Right lobe of liver (tissue), 6 donors: ENCODE measurements around the gene HARS1. TPM values are rescaled to one million over a fixed set of nuclear protein-coding genes. Genes with fewer than 3 reads are reported as not detected.
"Not testable (repeated sequence)": the region's sequence is repeated elsewhere in the genome, so short reads cannot be mapped to it uniquely, and the experiment has no call there.

ENCODE experiments used
- ATAC-seq, 4 donors: fragments of 200-7000 bp; cut with Tn5 transposase; one replicate each; pipeline ENCODE4 v1.9.1; 2020; ENCODE audit warnings: mild to moderate bottlenecking in 4 of 4, moderate library complexity in 4 of 4
- DNase-seq, 3 donors: peaks; one replicate each; pipeline ENCODE4 v3.0.0-alpha.2; 2020
- H3K27ac ChIP-seq, 3 donors: fragments of 200-600 bp; one replicate each; pipeline ENCODE4 v1.8.0; 2022
- H3K27me3 ChIP-seq, 2 donors: fragments of 200-600 bp; one replicate each; pipeline ENCODE4 v1.8.0; 2022
- H3K36me3 ChIP-seq, 4 donors: fragments of 200-600 bp; sonication (generic) in 1 of 4; one replicate each; pipeline versions ENCODE4 v1.5.1 to v1.8.0; 2017 to 2022; ENCODE audit warnings: control low read depth in 1 of 4
- H3K4me1 ChIP-seq, 4 donors: fragments of 200-600 bp; sonication (generic) in 1 of 4; one replicate each; pipeline versions ENCODE4 v1.5.1 to v1.8.0; 2017 to 2022; ENCODE audit warnings: control low read depth in 1 of 4
- H3K4me3 ChIP-seq, 3 donors: fragments of 200-600 bp; one replicate each; pipeline ENCODE4 v1.8.0; 2022
- H3K9me3 ChIP-seq, 4 donors: fragments of 200-600 bp; sonication (generic) in 1 of 4; one replicate each; pipeline versions ENCODE4 v1.5.1 to v1.8.0; 2017 to 2022; ENCODE audit warnings: control low read depth in 1 of 4
- POLR2A ChIP-seq: fragments of 450-650 bp; IDR thresholded peaks from one replicate; pipeline ENCODE4 v1.6.1; 2017; ENCODE audit warnings: antibody characterized with exemption, mild to moderate bottlenecking
- WGBS: methylation state at CpG from one replicate; pipeline ENCODE4 v1.1.6; 2018; ENCODE audit warnings: low coverage, low lambda C conversion rate; ENCODE audit not compliant: insufficient coverage; ENCODE audit errors: missing lambda C conversion rate; 5-methylcytosine and 5-hydroxymethylcytosine counted together
- intact Hi-C, 2 donors: fragments of 100-400 bp; cut with DNase I; formaldehyde crosslinking; loops; one replicate each; pipeline versions ENCODE4 v1.11.2 to v1.14.1; 2022
- total RNA-seq, 6 experiments: library from RNA; depleted of rRNA in 2 of 6; stranded (reverse); fragments of >200 nt in 2 of 6; fragmentation: NEBNext Ultra II Directional in 3 of 6; extraction: Animal tissue kit (Norgen Biotek cat#: 25700) in 3 of 6; gene quantifications; one replicate each; pipeline versions ENCODE4 v1.1.0 to v1.2.4, GENCODE V29; 2016 to 2023
- TF ChIP-seq, protein P1 (sequence below), 4 donors: fragments of 200-600 bp in 3 of 4; fragments of 450-650 bp in 1 of 4; IDR thresholded peaks; one replicate each; pipeline versions ENCODE4 v1.5.1 to v1.8.0; 2016 to 2022; ENCODE audit warnings: antibody characterized with exemption in 4 of 4, mild to moderate bottlenecking in 2 of 4
- donor health status: DM: no; HTN: yes; CAD: no.
- donor health status: DM: no; HTN: no; CAD: no.
- donor health status: DM: no; HTN: no; CAD: no.
- donor health status: DM: no; HTN: yes; CAD: no.
- donor health status: DM: no; HTN: yes; CAD: no.

HARS1 gene
- total RNA-seq, 6 experiments from 2014 or later = 22.8 to 46.6 (median 37.0) TPM

DNA sequence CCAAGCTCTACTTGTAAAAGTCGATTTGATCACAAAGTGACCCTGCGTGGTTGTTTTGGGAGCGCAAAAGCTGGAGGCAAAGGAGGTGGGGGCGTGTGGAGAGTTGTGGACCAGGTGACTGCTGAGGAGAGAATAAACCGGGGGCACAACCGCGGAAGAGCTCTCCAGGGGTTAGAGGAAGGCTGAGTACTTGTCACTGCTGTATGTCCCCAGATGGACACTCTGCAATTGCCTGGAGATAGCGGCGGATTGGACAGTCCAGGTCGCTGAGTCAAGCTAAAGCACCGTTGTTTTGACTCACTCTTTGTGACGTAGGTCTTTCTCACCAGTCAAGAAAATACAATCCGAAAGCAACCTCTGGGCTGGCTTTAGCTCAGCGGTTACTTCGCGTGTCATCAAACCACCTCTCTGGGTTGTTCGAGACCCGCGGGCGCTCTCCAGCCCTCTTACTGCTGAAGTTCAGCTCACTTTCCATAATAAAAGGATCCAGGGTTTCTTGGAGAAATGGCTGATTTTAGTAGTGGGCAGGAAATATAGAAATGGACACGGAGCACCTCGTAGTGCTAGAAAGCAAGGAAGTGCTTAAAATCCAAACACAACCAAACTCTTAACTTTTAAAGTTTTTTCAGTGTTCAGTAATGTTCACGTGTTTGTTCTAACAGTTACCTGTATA, 34.8 kb upstream of the HARS1 start:
- H3K27me3 ChIP-seq = no peaks in the 10 kb centered on the region
- peak; percentile 69 to 91 (median 86) for ATAC-seq
- H3K4me1 ChIP-seq = no peaks in the 10 kb centered on the region
- no peaks in the 10 kb centered on the region for H3K9me3 ChIP-seq
- intact Hi-C loops = no loop called here
- H3K27ac ChIP-seq = no peak overlapping the region
- no peak overlapping the region for H3K4me3 ChIP-seq
- no peak for TF ChIP-seq POLR2A
- TF ChIP-seq, protein P1, sequence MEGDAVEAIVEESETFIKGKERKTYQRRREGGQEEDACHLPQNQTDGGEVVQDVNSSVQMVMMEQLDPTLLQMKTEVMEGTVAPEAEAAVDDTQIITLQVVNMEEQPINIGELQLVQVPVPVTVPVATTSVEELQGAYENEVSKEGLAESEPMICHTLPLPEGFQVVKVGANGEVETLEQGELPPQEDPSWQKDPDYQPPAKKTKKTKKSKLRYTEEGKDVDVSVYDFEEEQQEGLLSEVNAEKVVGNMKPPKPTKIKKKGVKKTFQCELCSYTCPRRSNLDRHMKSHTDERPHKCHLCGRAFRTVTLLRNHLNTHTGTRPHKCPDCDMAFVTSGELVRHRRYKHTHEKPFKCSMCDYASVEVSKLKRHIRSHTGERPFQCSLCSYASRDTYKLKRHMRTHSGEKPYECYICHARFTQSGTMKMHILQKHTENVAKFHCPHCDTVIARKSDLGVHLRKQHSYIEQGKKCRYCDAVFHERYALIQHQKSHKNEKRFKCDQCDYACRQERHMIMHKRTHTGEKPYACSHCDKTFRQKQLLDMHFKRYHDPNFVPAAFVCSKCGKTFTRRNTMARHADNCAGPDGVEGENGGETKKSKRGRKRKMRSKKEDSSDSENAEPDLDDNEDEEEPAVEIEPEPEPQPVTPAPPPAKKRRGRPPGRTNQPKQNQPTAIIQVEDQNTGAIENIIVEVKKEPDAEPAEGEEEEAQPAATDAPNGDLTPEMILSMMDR (IDR thresholded peaks at IDR 0.05) = no peak
- peak in 2 of 3 donors; percentile 57 to 59 for DNase-seq
- no peaks in the 10 kb centered on the region for H3K36me3 ChIP-seq
- 10% methylated on average over 18 of the region's 23 CpGs for WGBS

DNA sequence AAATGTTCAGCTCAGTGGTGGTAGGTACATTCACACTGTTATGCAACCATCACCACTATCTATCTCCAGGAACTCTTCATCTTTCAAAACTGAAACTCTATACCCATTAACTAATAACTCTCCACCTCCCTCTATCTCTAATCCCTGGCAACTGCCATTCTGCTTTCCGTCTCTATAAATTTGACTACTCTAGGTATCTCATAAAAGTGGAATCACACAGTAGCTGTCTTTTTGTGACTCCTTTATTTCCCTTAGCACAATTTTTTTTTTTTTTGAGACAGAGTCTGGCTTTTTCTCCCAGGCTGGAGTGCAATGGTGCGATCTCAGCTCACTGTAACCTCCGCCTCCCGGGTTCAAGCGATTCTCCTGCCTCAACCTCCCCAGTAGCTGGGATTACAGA, 30.2 kb upstream of the HARS1 start:
- ATAC-seq = peak in 3 of 4 donors; percentile 16 to 38 (median 31)
- WGBS = 75% methylated on average over 5 of the region's 5 CpGs
- intact Hi-C loops, H3K4me3 ChIP-seq, H3K27ac ChIP-seq, DNase-seq, H3K9me3 ChIP-seq, H3K4me1 ChIP-seq, H3K36me3 ChIP-seq, H3K27me3 ChIP-seq: not testable (repeated sequence)

DNA sequence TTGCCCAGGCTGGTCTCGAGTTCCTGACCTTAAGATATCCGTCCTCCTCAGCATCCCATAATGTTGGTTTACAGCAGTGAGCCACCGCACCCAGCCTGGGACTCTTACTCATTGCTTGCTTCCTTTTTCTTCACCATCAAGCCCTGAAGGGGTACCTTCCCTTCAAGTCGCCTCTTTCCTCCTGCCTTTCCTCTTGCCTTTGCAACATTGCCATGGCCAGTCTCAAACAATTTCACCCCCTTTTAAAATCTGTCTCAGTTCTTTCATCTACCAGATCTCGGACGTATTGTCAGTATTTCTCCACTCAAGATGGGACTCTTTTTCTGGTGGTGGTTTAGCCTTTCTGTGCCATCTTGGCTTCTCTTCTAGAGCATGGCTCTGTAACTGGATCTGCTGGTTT, 29.6 kb upstream of the HARS1 start:
- 29% methylated on average over 5 of the region's 6 CpGs for WGBS
- H3K9me3 ChIP-seq, ATAC-seq, H3K27ac ChIP-seq, H3K4me1 ChIP-seq, H3K27me3 ChIP-seq, H3K36me3 ChIP-seq, DNase-seq, H3K4me3 ChIP-seq, intact Hi-C loops: not testable (repeated sequence)

DNA sequence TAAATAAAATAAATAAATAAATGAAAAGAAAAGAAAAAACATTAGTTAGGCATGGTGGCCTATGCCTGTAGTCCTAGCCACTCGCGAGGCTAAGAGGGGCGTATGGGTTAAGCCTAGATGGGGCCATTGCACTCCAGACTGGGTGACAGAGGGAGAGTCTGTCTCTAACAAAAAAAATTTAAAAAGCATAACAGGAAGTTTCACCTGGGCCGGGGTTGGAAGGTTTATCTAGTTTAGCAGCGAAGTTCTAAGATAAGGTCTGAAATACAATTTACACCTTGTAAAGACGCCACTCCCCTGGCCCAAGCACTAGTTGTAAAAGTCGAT, 27.1 kb upstream of the HARS1 start:
- DNase-seq (no peak), ATAC-seq (no peak)
- TF ChIP-seq, protein P1 (IDR thresholded peaks at IDR 0.05) = no peak
- no peak for TF ChIP-seq POLR2A
- Histone ChIP-seq H3K4me3 (no peak overlapping the region), H3K36me3 (no peaks in the 10 kb centered on the region), H3K27me3 (no peaks in the 10 kb centered on the region), H3K9me3 (no peaks in the 10 kb centered on the region), H3K27ac (no peak overlapping the region), H3K4me1 (no peaks in the 10 kb centered on the region)
- intact Hi-C loops = loop anchor here in 1 of 2 donors (10.0 kb wide), 1 partner anchor 353 kb away; the partner anchor contains the start of gene SLC4A9
- 74% methylated on average over 7 of the region's 7 CpGs for WGBS

DNA sequence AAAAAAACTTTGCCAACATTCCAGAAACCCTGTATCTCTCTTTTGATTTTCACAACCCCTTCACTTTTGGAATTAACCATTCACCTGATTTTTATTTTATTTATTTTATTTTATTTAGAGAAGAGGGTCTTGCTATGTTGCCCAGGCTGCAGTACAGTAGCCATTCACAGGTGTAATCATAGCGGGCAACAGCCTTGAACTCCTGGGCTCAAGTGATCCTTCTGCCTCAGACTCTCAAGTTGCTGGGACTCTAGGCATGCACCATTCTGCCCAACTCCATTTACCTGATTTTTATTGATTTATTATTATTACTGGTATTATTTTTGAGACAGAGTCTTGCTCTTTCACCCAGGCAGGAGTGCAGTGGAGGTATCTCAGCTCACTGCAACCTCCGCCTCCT, 25.1 kb upstream of the HARS1 start:
- WGBS = 62% methylated on average over 1 of the region's 2 CpGs
- H3K27me3 ChIP-seq, DNase-seq, H3K4me1 ChIP-seq, H3K9me3 ChIP-seq, H3K4me3 ChIP-seq, H3K27ac ChIP-seq, ATAC-seq, H3K36me3 ChIP-seq: not testable (repeated sequence)
- intact Hi-C loops = loop anchor here in 1 of 2 donors (10.0 kb wide), 1 partner anchor 351 kb away; the partner anchor contains the start of gene SLC4A9

DNA sequence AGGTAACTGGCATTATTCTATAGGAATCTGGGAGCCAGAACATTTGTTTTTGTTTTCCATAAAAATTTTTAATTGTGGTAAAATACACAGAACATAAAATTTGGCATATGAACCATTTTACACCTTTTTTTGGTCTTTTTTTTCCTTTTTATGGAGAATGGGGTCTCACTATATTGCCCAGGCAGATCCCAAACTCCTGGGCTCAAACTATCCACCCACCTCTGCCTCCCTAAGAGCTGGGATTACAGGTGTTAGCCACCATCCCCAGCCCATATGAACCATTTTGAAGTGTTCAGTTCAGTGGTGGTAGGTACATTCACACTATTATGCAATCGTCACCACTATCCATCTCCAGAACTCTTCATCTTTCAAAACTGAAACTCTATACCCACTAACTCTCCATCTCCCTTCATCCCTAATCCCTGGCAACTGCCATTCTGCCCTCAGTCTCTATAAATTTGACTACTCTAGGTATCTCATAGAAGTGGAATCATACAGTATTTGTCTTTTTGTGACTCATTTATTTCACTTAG, 22.5 kb upstream of the HARS1 start:
- Histone ChIP-seq H3K27ac (no peak overlapping the region), H3K27me3 (no peaks in the 10 kb centered on the region), H3K9me3 (no peaks in the 10 kb centered on the region), H3K4me1 (no peaks in the 10 kb centered on the region), H3K36me3 (no peaks in the 10 kb centered on the region), H3K4me3 (no peak overlapping the region)
- DNase-seq = no peak
- no peak for ATAC-seq
- TF ChIP-seq POLR2A = no peak
- TF ChIP-seq, protein P1 (IDR thresholded peaks at IDR 0.05) = no peak
- intact Hi-C loops = loop anchor here in 1 of 2 donors (10.0 kb wide), 1 partner anchor 349 kb away; the partner anchor contains the start of gene SLC4A9
- 82% methylated on average over 1 of the region's 1 CpG for WGBS
